Activated CD4-positive, alpha-beta T cell treated with anti-CD3 and anti-CD28 coated beads, Interleukin-2, Interleukin-4, amounts not matched to agents 100 ng/mL and 50 ng/mL, durations not matched to agents 16 hours and 8 hours (primary cell): ENCODE data around the gene MTUS2.

Experiments
- DNase-seq: peaks from one replicate; pipeline ENCODE4 v3.0.0-alpha.2; 2020; ENCODE audit warnings: low spot score

The MTUS2 gene

GRCh38 chr13:29402166-29402636 lies 582.1 kb downstream of the MTUS2 start:
- no peak for DNase-seq

- no peak for DNase-seq
Observed at GRCh38 chr13:29405401-29405800, 585.3 kb downstream of the MTUS2 start.

- DNase-seq, result no peak
Observed at GRCh38 chr13:29411481-29411880, 591.3 kb downstream of the MTUS2 start.

- DNase-seq, result no peak
Observed at GRCh38 chr13:29418026-29418425, 597.9 kb downstream of the MTUS2 start.

GRCh38 chr13:29421118-29421517 lies 601.0 kb downstream of the MTUS2 start:
- no peak for DNase-seq

- DNase-seq, result no peak
Observed at GRCh38 chr13:29422015-29422414, 601.9 kb downstream of the MTUS2 start.

GRCh38 chr13:29423050-29423449 lies 602.9 kb downstream of the MTUS2 start:
- no peak for DNase-seq

GRCh38 chr13:29427937-29428309 lies 607.8 kb downstream of the MTUS2 start:
- DNase-seq, result no peak

- DNase-seq, result no peak
Observed at GRCh38 chr13:29428310-29429181, 608.4 kb downstream of the MTUS2 start.

- no peak for DNase-seq
Observed at GRCh38 chr13:29429286-29429900, 609.3 kb downstream of the MTUS2 start.

GRCh38 chr13:29434217-29434945 lies 614.2 kb downstream of the MTUS2 start:
- DNase-seq, result no peak

- DNase-seq, result no peak
Observed at GRCh38 chr13:29435125-29435911, 615.2 kb downstream of the MTUS2 start.

GRCh38 chr13:29436291-29436690 lies 616.2 kb downstream of the MTUS2 start:
- DNase-seq, result no peak

- no peak for DNase-seq
Observed at GRCh38 chr13:29436721-29437280, 616.7 kb downstream of the MTUS2 start.

- no peak for DNase-seq
Observed at GRCh38 chr13:29438769-29439168, 618.6 kb downstream of the MTUS2 start.

GRCh38 chr13:29439601-29440388 lies 619.7 kb downstream of the MTUS2 start:
- DNase-seq, result no peak

- no peak for DNase-seq
Observed at GRCh38 chr13:29441306-29441705, 621.2 kb downstream of the MTUS2 start.

- DNase-seq, result no peak
Observed at GRCh38 chr13:29446016-29446415, 625.9 kb downstream of the MTUS2 start.

GRCh38 chr13:29448174-29448573 lies 628.0 kb downstream of the MTUS2 start:
- no peak for DNase-seq

- DNase-seq, result no peak
Observed at GRCh38 chr13:29449726-29450125, 629.6 kb downstream of the MTUS2 start.

GRCh38 chr13:29451976-29452375 lies 631.8 kb downstream of the MTUS2 start:
- DNase-seq, result no peak
